Measurements from ENCODE around the gene CABLES2. TPM values are rescaled to one million over a fixed set of nuclear protein-coding genes. Genes with fewer than 3 reads are reported as not detected.

Gene CABLES2
- total and polyA plus RNA-seq, 9 donors, result 2.7 to 7.0 (median 4.7) TPM

DNA sequence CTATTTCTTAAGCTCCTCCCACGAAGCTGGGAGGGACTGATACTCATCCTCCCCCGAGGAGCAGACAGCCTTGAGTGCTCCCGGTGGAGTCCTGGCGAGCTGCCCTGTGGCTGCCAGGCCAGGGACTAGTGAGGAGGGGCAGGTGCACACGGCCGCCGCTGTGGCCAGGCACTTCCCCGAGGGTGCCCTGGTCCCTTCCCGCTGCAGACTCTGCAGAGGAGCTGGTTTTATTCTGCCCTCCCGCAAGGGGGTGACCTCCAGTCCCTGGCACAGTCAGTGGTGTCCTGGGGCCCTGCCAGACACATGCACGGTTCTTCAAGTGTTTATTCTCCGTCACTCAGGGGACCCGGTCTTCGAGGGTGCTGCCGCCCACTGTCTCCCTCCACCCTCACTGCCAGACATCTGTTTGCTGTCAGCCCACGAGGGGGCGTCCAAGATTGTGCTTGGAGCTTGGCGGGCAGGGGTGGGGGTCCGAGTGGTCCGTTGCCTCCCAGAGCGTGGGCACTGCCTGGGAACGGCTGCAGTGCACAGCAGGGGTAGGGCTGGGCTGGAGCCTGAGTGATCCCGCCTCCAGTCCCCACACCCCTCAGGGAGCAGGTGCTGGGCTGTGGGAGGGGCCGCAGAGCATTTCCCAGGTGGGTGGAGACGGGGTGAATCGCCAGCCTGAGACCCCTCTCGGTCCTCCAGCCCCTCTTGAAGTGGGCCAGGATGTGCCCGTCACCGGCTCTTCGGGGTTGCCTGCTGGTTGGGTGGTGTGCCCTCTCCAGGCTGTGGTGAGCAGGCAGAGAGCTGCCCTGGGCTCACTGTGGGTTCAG lies 3.1 kb upstream of the CABLES2 start:
- Histone ChIP-seq H3K9me3 (no peaks in the 10 kb centered on the region), H3K4me1 (ENCODE audit: insufficient read depth) (peaks cover 14% of the 10 kb centered on the region), H3K27ac (no peak overlapping the region), H3K4me3 (no peak overlapping the region), H3K27me3 (no peaks in the 10 kb centered on the region), H3K36me3 (no peaks in the 10 kb centered on the region)
- WGBS, 3 donors, result 4 to 7% (median 7%) methylated on average over 29 to 30 of the region's 30 CpGs
- intact Hi-C loops (cut with DNase I), result loop anchor here (5.0 to 10.0 kb wide), 4 partner anchors 235 to 795 kb away; partner anchors contain the start of genes OGFR (in 1 of the 4) and SLCO4A1 (in 1 of the 4)
- peak; percentile 61 to 76 (median 69) for DNase-seq
- TF ChIP-seq POLR2A (IDR thresholded peaks at IDR 0.05), result no peak
- TF ChIP-seq EP300 (IDR thresholded peaks at IDR 0.05), result no peak
- TF ChIP-seq, protein P1, sequence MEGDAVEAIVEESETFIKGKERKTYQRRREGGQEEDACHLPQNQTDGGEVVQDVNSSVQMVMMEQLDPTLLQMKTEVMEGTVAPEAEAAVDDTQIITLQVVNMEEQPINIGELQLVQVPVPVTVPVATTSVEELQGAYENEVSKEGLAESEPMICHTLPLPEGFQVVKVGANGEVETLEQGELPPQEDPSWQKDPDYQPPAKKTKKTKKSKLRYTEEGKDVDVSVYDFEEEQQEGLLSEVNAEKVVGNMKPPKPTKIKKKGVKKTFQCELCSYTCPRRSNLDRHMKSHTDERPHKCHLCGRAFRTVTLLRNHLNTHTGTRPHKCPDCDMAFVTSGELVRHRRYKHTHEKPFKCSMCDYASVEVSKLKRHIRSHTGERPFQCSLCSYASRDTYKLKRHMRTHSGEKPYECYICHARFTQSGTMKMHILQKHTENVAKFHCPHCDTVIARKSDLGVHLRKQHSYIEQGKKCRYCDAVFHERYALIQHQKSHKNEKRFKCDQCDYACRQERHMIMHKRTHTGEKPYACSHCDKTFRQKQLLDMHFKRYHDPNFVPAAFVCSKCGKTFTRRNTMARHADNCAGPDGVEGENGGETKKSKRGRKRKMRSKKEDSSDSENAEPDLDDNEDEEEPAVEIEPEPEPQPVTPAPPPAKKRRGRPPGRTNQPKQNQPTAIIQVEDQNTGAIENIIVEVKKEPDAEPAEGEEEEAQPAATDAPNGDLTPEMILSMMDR (IDR thresholded peaks at IDR 0.05), result no peak

DNA sequence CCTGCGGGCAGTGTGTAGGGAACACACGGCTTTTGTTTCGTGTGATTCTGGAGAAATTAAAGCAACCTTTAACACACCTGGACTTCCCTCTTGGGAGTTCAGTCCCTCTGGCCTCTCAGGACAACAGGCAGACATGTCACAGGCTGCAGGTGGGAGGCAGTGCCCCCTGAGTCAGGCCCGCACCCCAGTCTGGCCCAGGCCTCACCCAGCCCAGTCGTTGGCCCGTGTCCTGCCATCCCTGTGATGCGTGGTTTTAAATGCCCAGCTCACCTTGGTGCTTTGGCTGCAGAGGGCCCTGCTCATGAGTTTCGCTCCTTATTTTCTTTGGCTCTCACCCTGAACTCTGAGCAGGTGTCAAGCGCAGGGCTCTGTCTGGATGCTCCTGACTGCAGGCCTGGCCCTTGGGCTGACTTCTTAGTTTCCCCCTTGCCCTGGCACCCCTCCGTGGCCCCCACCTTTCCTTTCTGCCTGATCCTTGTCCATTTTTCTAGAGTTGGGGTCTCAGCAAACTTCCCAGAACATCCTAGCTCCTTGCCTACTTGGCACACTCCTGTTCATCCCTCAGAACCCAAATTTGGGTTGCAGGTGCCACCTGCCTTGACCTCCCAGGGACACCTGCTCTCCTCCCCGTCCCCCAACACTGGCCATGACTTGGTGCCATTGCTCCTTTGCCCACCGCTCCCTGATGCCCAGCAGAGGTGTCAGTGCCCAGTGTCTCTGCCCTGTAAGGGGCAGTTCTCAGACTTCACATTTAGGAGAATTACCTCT lies 2.2 kb upstream of the CABLES2 start:
- Histone ChIP-seq H3K4me1 (ENCODE audit: insufficient read depth) (peaks cover 14% of the 10 kb centered on the region), H3K4me3 (no peak overlapping the region), H3K36me3 (no peaks in the 10 kb centered on the region), H3K27me3 (no peaks in the 10 kb centered on the region), H3K27ac (no peak overlapping the region), H3K9me3 (no peaks in the 10 kb centered on the region)
- no peak for DNase-seq
- intact Hi-C loops (cut with DNase I), result loop anchor here in 3 of 4 donors (5.0 to 10.0 kb wide), 3 partner anchors 236 to 394 kb away; partner anchors contain the start of genes OGFR (in 1 of the 3) and SLCO4A1 (in 1 of the 3)
- 81 to 89% (median 86%) methylated on average over 12 of the region's 12 CpGs for WGBS, 3 donors
- TF ChIP-seq POLR2A (IDR thresholded peaks at IDR 0.05) (no peak), EP300 (IDR thresholded peaks at IDR 0.05) (no peak)
- TF ChIP-seq, protein P1 (IDR thresholded peaks at IDR 0.05), result no peak

DNA sequence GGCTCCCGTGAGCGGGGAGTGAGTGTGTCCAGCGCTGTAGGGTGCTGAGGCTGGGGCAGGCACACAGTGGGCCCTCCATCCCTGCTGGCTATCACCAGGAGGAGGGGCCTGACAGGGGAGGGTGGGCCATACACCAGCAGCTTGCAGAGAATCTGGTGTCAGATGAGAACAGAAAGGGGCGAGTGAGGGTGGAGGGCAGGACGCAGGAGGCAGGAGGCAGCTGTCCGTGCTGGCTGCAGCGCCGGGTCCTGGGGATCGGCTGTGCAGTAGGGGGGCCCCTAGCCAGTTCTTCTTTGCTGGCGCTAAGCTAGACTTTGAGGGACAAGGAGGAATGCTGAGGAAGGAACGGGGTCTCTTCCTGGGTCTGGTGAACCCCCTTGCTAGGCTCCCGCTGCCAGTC lies 1.6 kb upstream of the CABLES2 start:
- Histone ChIP-seq H3K9me3 (no peaks in the 10 kb centered on the region), H3K4me1 (ENCODE audit: insufficient read depth) (peaks cover 14% of the 10 kb centered on the region), H3K27ac (no peak overlapping the region), H3K4me3 (no peak overlapping the region), H3K27me3 (no peaks in the 10 kb centered on the region), H3K36me3 (no peaks in the 10 kb centered on the region)
- DNase-seq, result no peak
- intact Hi-C loops (cut with DNase I), result loop anchor here in 3 of 4 donors (5.0 to 10.0 kb wide), 3 partner anchors 236 to 394 kb away; partner anchors contain the start of genes OGFR (in 1 of the 3) and SLCO4A1 (in 1 of the 3)
- 86 to 92% (median 87%) methylated on average over 12 of the region's 12 CpGs for WGBS, 3 donors
- TF ChIP-seq EP300 (IDR thresholded peaks at IDR 0.05), result no peak
- TF ChIP-seq, protein P1 (IDR thresholded peaks at IDR 0.05), result no peak
- no peak for TF ChIP-seq POLR2A (IDR thresholded peaks at IDR 0.05)

DNA sequence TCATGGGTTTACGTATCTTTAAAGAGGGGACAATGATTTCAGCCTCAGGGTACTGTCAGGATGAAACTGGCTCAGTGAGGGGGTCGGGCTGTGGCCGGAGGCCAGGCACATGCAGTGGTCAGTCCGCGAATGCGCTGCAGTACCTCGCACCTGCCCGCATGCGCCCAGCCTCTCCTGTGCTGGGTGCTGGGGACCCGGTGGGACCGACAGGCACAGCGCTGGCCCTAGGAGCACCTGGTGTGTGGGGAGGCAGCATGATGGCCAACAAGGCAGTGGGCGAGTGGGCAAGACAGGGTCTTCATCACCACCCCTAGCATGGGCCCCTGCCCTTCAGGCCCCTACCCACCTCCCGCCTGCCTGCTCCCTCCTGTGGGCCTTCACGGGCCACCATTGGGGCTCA lies 970 bp upstream of the CABLES2 start:
- Histone ChIP-seq H3K9me3 (no peaks in the 10 kb centered on the region), H3K36me3 (no peaks in the 10 kb centered on the region), H3K27ac (no peak overlapping the region), H3K4me1 (ENCODE audit: insufficient read depth) (peaks cover 14% of the 10 kb centered on the region), H3K4me3 (no peak overlapping the region), H3K27me3 (no peaks in the 10 kb centered on the region)
- DNase-seq, result no peak
- WGBS, 3 donors, result 91 to 95% (median 92%) methylated on average over 15 of the region's 15 CpGs
- intact Hi-C loops (cut with DNase I), result loop anchor here in 3 of 4 donors (5.0 to 10.0 kb wide), 3 partner anchors 237 to 394 kb away; partner anchors contain the start of genes OGFR (in 1 of the 3) and SLCO4A1 (in 1 of the 3)
- TF ChIP-seq EP300 (IDR thresholded peaks at IDR 0.05), result no peak
- TF ChIP-seq POLR2A (IDR thresholded peaks at IDR 0.05), result no peak
- TF ChIP-seq, protein P1 (IDR thresholded peaks at IDR 0.05), result no peak
